ENCODE measurements around the gene BET1L. TPM values are rescaled to one million over a fixed set of nuclear protein-coding genes. Genes with fewer than 3 reads are reported as not detected.

BET1L gene
- total RNA-seq (ENCODE audit: unreplicated experiment): 45.5 TPM
- long read RNA-seq, transcript BET1L-203 (4 exons, 2,819 nt): major isoform, 9 of 13 reads
- long read RNA-seq, partial matches to known transcripts: 0 of 13 reads
- long read RNA-seq, other reads (novel, unspliced or antisense): 1 of 13 reads

- TF ChIP-seq CTCF (IDR thresholded peaks at IDR 0.05; ENCODE audit: partially characterized antibody, unreplicated experiment): no peak
- peaks cover 16% of the 10 kb centered on the region for H3K9me3 Mint-ChIP-seq (ENCODE audit: unreplicated experiment)
- peaks cover 17% of the 10 kb centered on the region for H3K27me3 Mint-ChIP-seq (ENCODE audit: unreplicated experiment)
- H3K4me1 Mint-ChIP-seq (ENCODE audit: low read depth, unreplicated experiment): no peaks in the 10 kb centered on the region
- H3K27ac Mint-ChIP-seq (ENCODE audit: unreplicated experiment): peak within 1 kb of the TSS; percentile 94
- H3K36me3 Mint-ChIP-seq (ENCODE audit: unreplicated experiment): peaks cover 4% of the 10 kb centered on the region
- peak within 1 kb of the TSS; percentile 97 for H3K4me3 Mint-ChIP-seq (ENCODE audit: unreplicated experiment)
- DNase-seq: peak; percentile 96
Measured at GRCh38 chr11:207208-207862, at the start of gene BET1L, which contains the start of gene RIC8A. BET1L (minus strand) TSS chr11:207399; CDS start chr11:207321, 78 bp downstream. RIC8A (plus strand) TSS chr11:207708; CDS start chr11:208855, 1,147 bp downstream.

GRCh38 chr11:255816-256215 is 48.6 kb upstream of the BET1L start:
- no peak for TF ChIP-seq CTCF (IDR thresholded peaks at IDR 0.05; ENCODE audit: partially characterized antibody, unreplicated experiment)
- Mint-ChIP-seq H3K4me1 (ENCODE audit: low read depth, unreplicated experiment) (peaks cover 27% of the 10 kb centered on the region), H3K27me3 (ENCODE audit: unreplicated experiment) (peaks cover 6% of the 10 kb centered on the region), H3K9me3 (ENCODE audit: unreplicated experiment) (peaks cover 12% of the 10 kb centered on the region), H3K4me3 (ENCODE audit: unreplicated experiment) (no peak overlapping the region), H3K27ac (ENCODE audit: unreplicated experiment) (no peak overlapping the region), H3K36me3 (ENCODE audit: unreplicated experiment) (peaks cover 8% of the 10 kb centered on the region)
- DNase-seq: no peak

- DNase-seq: no peak
- H3K27me3 Mint-ChIP-seq (ENCODE audit: unreplicated experiment): peaks cover 6% of the 10 kb centered on the region
- H3K4me1 Mint-ChIP-seq (ENCODE audit: low read depth, unreplicated experiment): peaks cover 27% of the 10 kb centered on the region
- peaks cover 12% of the 10 kb centered on the region for H3K9me3 Mint-ChIP-seq (ENCODE audit: unreplicated experiment)
- no peak for TF ChIP-seq CTCF (IDR thresholded peaks at IDR 0.05; ENCODE audit: partially characterized antibody, unreplicated experiment)
- no peak overlapping the region for H3K4me3 Mint-ChIP-seq (ENCODE audit: unreplicated experiment)
- H3K27ac Mint-ChIP-seq (ENCODE audit: unreplicated experiment): no peak overlapping the region
- peaks cover 8% of the 10 kb centered on the region for H3K36me3 Mint-ChIP-seq (ENCODE audit: unreplicated experiment)
Measured at GRCh38 chr11:255176-255575, 48.0 kb upstream of the BET1L start.

GRCh38 chr11:253886-254270 is 46.7 kb upstream of the BET1L start:
- Mint-ChIP-seq H3K4me3 (ENCODE audit: unreplicated experiment) (no peak overlapping the region), H3K4me1 (ENCODE audit: low read depth, unreplicated experiment) (peaks cover 27% of the 10 kb centered on the region), H3K36me3 (ENCODE audit: unreplicated experiment) (peaks cover 8% of the 10 kb centered on the region), H3K27me3 (ENCODE audit: unreplicated experiment) (peaks cover 6% of the 10 kb centered on the region), H3K27ac (ENCODE audit: unreplicated experiment) (no peak overlapping the region), H3K9me3 (ENCODE audit: unreplicated experiment) (peaks cover 10% of the 10 kb centered on the region)
- TF ChIP-seq CTCF (IDR thresholded peaks at IDR 0.05; ENCODE audit: partially characterized antibody, unreplicated experiment): no peak
- DNase-seq: no peak
